ENCODE data around the gene PTPRCAP. TPM values are rescaled to one million over a fixed set of nuclear protein-coding genes. Genes with fewer than 3 reads are reported as not detected.
A peak's percentile ranks its signal among the peaks of the same experiment; 100 is the strongest.

The PTPRCAP gene
- total and polyA plus RNA-seq, 4 donors = 2.9 to 6.2 (median 4.5) TPM

- H3K27ac ChIP-seq (ENCODE audit: low read depth in 1 of 2, low read length in 2 of 2) = peak overlapping the region in 1 of 2 donors; percentile 94
- no peaks in the 10 kb centered on the region for H3K27me3 ChIP-seq (ENCODE audit: control insufficient read depth in 4 of 4, insufficient read depth in 4 of 4, low read length in 3 of 4)
- 71% methylated on average over 22 of the region's 22 CpGs for WGBS
- H3K4me1 ChIP-seq (ENCODE audit: control insufficient read depth in 4 of 4, insufficient read depth in 4 of 4, low read length in 3 of 4) = peaks cover 19 to 34% (median 25%) of the 10 kb centered on the region in 4 donors
- DNase-seq (ENCODE audit: low spot score) = no peak
- H3K9ac ChIP-seq (ENCODE audit: low read depth in 1 of 2, low read length in 2 of 2) = no peak overlapping the region
- no peaks in the 10 kb centered on the region for H3K9me3 ChIP-seq (ENCODE audit: control insufficient read depth in 4 of 4, low read length in 3 of 4)
- no peaks in the 10 kb centered on the region for H3K36me3 ChIP-seq (ENCODE audit: control insufficient read depth in 4 of 4, insufficient read depth in 3 of 4, low read depth in 1 of 4, low read length in 3 of 4)
- H3K4me3 ChIP-seq (ENCODE audit: low read depth in 1 of 3, low read length in 3 of 3) = peak overlapping the region in 1 of 3 donors; percentile 20
- TF ChIP-seq YY1 (IDR thresholded peaks at IDR 0.05) = no peak
- TF ChIP-seq EGR1 (IDR thresholded peaks at IDR 0.05; ENCODE audit: low read depth in 2 of 2) = no peak
- TF ChIP-seq MAX (IDR thresholded peaks at IDR 0.05) = no peak
- TF ChIP-seq RAD21 (IDR thresholded peaks at IDR 0.05) = no peak
- TF ChIP-seq NR2F2 (IDR thresholded peaks at IDR 0.05) = no peak
- TF ChIP-seq HNF4A (conservative IDR thresholded peaks at IDR 0.05) = no peak
- no peak for TF ChIP-seq FOXA1 (IDR thresholded peaks at IDR 0.05)
- TF ChIP-seq HNF4G (IDR thresholded peaks at IDR 0.05) = no peak
- no peak for TF ChIP-seq REST (IDR thresholded peaks at IDR 0.05)
- no peak for TF ChIP-seq TAF1 (conservative IDR thresholded peaks at IDR 0.05)
- no peak for TF ChIP-seq SP1 (IDR thresholded peaks at IDR 0.05)
Observed at GRCh38 chr11:67421430-67422031, 16.0 kb downstream of the PTPRCAP start.

- WGBS = under 1% methylated on average over 97 of the region's 97 CpGs
- Histone ChIP-seq H3K27ac (ENCODE audit: low read depth in 1 of 2, low read length in 2 of 2) (peak overlapping the region; percentile 92 to 94), H3K9ac (ENCODE audit: low read depth in 1 of 2, low read length in 2 of 2) (peak overlapping the region in 1 of 2 donors; percentile 39), H3K9me3 (ENCODE audit: control insufficient read depth in 4 of 4, low read length in 3 of 4) (no peaks in the 10 kb centered on the region), H3K4me3 (ENCODE audit: low read depth in 1 of 3, low read length in 3 of 3) (peak overlapping the region; percentile 26 to 76 (median 58)), H3K27me3 (ENCODE audit: control insufficient read depth in 4 of 4, insufficient read depth in 4 of 4, low read length in 3 of 4) (no peaks in the 10 kb centered on the region), H3K36me3 (ENCODE audit: control insufficient read depth in 4 of 4, insufficient read depth in 3 of 4, low read depth in 1 of 4, low read length in 3 of 4) (no peaks in the 10 kb centered on the region), H3K4me1 (ENCODE audit: control insufficient read depth in 4 of 4, insufficient read depth in 4 of 4, low read length in 3 of 4) (peaks cover 19 to 34% (median 26%) of the 10 kb centered on the region in 4 donors)
- TF ChIP-seq ZBTB33 (IDR thresholded peaks at IDR 0.05) = no peak
- peak; percentile 26 for TF ChIP-seq FOXA1 (IDR thresholded peaks at IDR 0.05)
- TF ChIP-seq NR2F2 (IDR thresholded peaks at IDR 0.05) = no peak
- no peak for TF ChIP-seq ATF3 (IDR thresholded peaks at IDR 0.05)
- TF ChIP-seq JUND (IDR thresholded peaks at IDR 0.05) = no peak
- peak; percentile 46 for TF ChIP-seq SP1 (IDR thresholded peaks at IDR 0.05)
- TF ChIP-seq RAD21 (IDR thresholded peaks at IDR 0.05) = peak in 1 of 2 donors; percentile 3
- TF ChIP-seq REST (IDR thresholded peaks at IDR 0.05) = no peak
- no peak for TF ChIP-seq GABPA (IDR thresholded peaks at IDR 0.05 in 1 of 2, conservative IDR thresholded peaks at IDR 0.05 in 1 of 2)
- DNase-seq (ENCODE audit: low spot score) = peak; percentile 100
Observed at GRCh38 chr11:67420646-67421429, 16.6 kb downstream of the PTPRCAP start.

Data from liver (tissue), 9 donors.